WTC11 (cell line): ENCODE results near the gene MTA2. TPM values are rescaled to one million over a fixed set of nuclear protein-coding genes. Genes with fewer than 3 reads are reported as not detected.

Source experiments
- ATAC-seq: fragments of 200-7000 bp; cut with Tn5 transposase; 2 replicates; pipeline ENCODE4 v1.10.0; 2021; ENCODE audit warnings: mild to moderate bottlenecking, moderate library complexity
- CTCF ChIA-PET: fragments of 300-600 bp; sonication (Branson Sonifier 250); formaldehyde crosslinking; loops from one replicate; lab custom pipeline; 2021; ENCODE audit warnings: antibody characterized with exemption; lab: Charles Lee
- POLR2A ChIA-PET: fragments of 350-600 bp; sonication (Branson Sonifier 250); formaldehyde crosslinking; loops from one replicate; lab custom pipeline; 2021; ENCODE audit warnings: antibody characterized with exemption; lab: Charles Lee
- DNase-seq: peaks from one replicate; pipeline ENCODE4 v3.0.0; 2021; ENCODE audit warnings: low spot score
- H3K27ac Mint-ChIP-seq: 2 replicates; pipeline ENCODE4 v1.8.0; 2021; ENCODE audit warnings: mixed read lengths
- H3K27me3 Mint-ChIP-seq: 2 replicates; pipeline ENCODE4 v1.8.0; 2021; ENCODE audit warnings: low read depth, mild to moderate bottlenecking, moderate library complexity, mixed read lengths
- H3K36me3 Mint-ChIP-seq: 2 replicates; pipeline ENCODE4 v1.8.0; 2021; ENCODE audit warnings: mixed read lengths
- H3K4me1 Mint-ChIP-seq: 2 replicates; pipeline ENCODE4 v1.8.0; 2022; ENCODE audit warnings: mixed read lengths
- H3K4me3 Mint-ChIP-seq: 2 replicates; pipeline ENCODE4 v1.8.0; 2021; ENCODE audit warnings: mild to moderate bottlenecking, moderate library complexity, mixed read lengths
- H3K9me3 Mint-ChIP-seq: 2 replicates; pipeline ENCODE4 v1.8.0; 2021; ENCODE audit warnings: mixed read lengths
- ATF1 ChIP-seq: sonication (generic); formaldehyde crosslinking; IDR thresholded peaks from 2 replicates; pipeline ENCODE4 v1.8.1; 2023; ENCODE audit warnings: mild to moderate bottlenecking, moderate library complexity, missing genetic modification reagents
- ATF2 ChIP-seq: sonication (generic); formaldehyde crosslinking; IDR thresholded peaks from 2 replicates; pipeline ENCODE4 v1.8.1; 2022; ENCODE audit warnings: low read depth, missing genetic modification reagents, borderline replicate concordance
- ATF3 ChIP-seq: sonication (generic); formaldehyde crosslinking; conservative IDR thresholded peaks from 2 replicates; pipeline ENCODE4 v1.8.1; 2022; ENCODE audit warnings: mild to moderate bottlenecking, missing genetic modification reagents
- FOXP4 ChIP-seq: sonication (generic); formaldehyde crosslinking; IDR thresholded peaks from 2 replicates; pipeline ENCODE4 v1.8.0; 2022; ENCODE audit warnings: mild to moderate bottlenecking, missing genetic modification reagents
- KAT7 ChIP-seq: sonication (generic); formaldehyde crosslinking; IDR thresholded peaks from 2 replicates; pipeline ENCODE4 v1.8.1; 2023; ENCODE audit warnings: missing genetic modification reagents, mild to moderate bottlenecking, borderline replicate concordance
- MLX ChIP-seq: sonication (generic); formaldehyde crosslinking; IDR thresholded peaks from 2 replicates; pipeline ENCODE4 v1.8.1; 2023; ENCODE audit warnings: mild to moderate bottlenecking, missing genetic modification reagents, moderate library complexity
- SP1 ChIP-seq: sonication (generic); formaldehyde crosslinking; conservative IDR thresholded peaks from 2 replicates; pipeline ENCODE4 v1.8.1; 2022; ENCODE audit warnings: missing genetic modification reagents
- STAT6 ChIP-seq: sonication (generic); formaldehyde crosslinking; conservative IDR thresholded peaks from 2 replicates; pipeline ENCODE4 v1.8.1; 2023; ENCODE audit warnings: mild to moderate bottlenecking, low read depth, missing genetic modification reagents, moderate library complexity
- ZNF532 ChIP-seq: fragments of 250-450 bp; sonication (Bioruptor Pico); IDR thresholded peaks from 2 replicates; pipeline ENCODE4 v1.9.0; 2021; ENCODE audit warnings: mild to moderate bottlenecking, borderline replicate concordance
- ZSCAN18 ChIP-seq: fragments of 250-450 bp; sonication (Bioruptor Pico); IDR thresholded peaks from 2 replicates; pipeline ENCODE4 v2.1.2; 2022; ENCODE audit warnings: mild to moderate bottlenecking, moderate library complexity
- total RNA-seq: library from RNA; stranded (reverse); gene quantifications from 3 replicates; pipeline ENCODE4 v1.2.3, GENCODE V29; 2021

The MTA2 gene
- total RNA-seq, 1 experiment from 2014 or later: 115 TPM

GRCh38 chr11:62632492-62632891, 30.8 kb upstream of the MTA2 start (continued):
- no peak for TF ChIP-seq ATF2

GRCh38 chr11:62627713-62628112, 26.0 kb upstream of the MTA2 start:
- no peaks in the 10 kb centered on the region for H3K9me3 Mint-ChIP-seq
- ATAC-seq: peak; percentile 36; the same call in 1 of the 2 replicates

GRCh38 chr11:62622476-62623089, 20.9 kb upstream of the MTA2 start:
- ATAC-seq: no peak
- ChIA-PET POLR2A (interaction anchor here (0.7 to 3.0 kb wide), 17 partner anchors 9 to 239 kb away, joined by 3 to 37 read pairs (median 7); partner anchors contain the start of genes BSCL2, C11orf98, CSKMT and EEF1G), CTCF (interaction anchor here (0.9 to 4.5 kb wide), 10 partner anchors 11 to 198 kb away, joined by 3 to 51 read pairs (median 6); partner anchors contain the start of genes EEF1G, EML3, ROM1 and TUT1)

More at GRCh38 chr11:62627713-62628112, 26.0 kb upstream of the MTA2 start:
- H3K27ac Mint-ChIP-seq: no peak overlapping the region
- H3K4me1 Mint-ChIP-seq: no peaks in the 10 kb centered on the region
- no peak for DNase-seq
- POLR2A ChIA-PET: no interaction called here
- no peak for TF ChIP-seq SP1 (CRISPR knock-in tag)
- no peak for TF ChIP-seq MLX
- no peak for TF ChIP-seq FOXP4
- TF ChIP-seq ZSCAN18 (CRISPR knock-in tag): no peak
- no peak for TF ChIP-seq KAT7 (CRISPR knock-in tag)
- TF ChIP-seq, all 79 proteins: peak for 0
- Mint-ChIP-seq H3K27me3 (no peaks in the 10 kb centered on the region), H3K4me3 (no peak overlapping the region), H3K36me3 (peaks cover 72% of the 10 kb centered on the region)
- CTCF ChIA-PET: no interaction called here

More at GRCh38 chr11:62622476-62623089, 20.9 kb upstream of the MTA2 start:
- DNase-seq: no peak
- H3K36me3 Mint-ChIP-seq: peaks cover 27% of the 10 kb centered on the region
- peak overlapping the region; percentile 91 for H3K27ac Mint-ChIP-seq
- TF ChIP-seq ATF3 (CRISPR knock-in tag): no peak
- no peak for TF ChIP-seq ZNF532 (CRISPR knock-in tag)
- no peak for TF ChIP-seq STAT6 (CRISPR knock-in tag)
- TF ChIP-seq ATF1: 0 out of 2 replicates have a peak, but pooled peaks have one; percentile 5
- H3K9me3 Mint-ChIP-seq: no peaks in the 10 kb centered on the region
- peak overlapping the region; percentile 97 for H3K4me3 Mint-ChIP-seq
- no peaks in the 10 kb centered on the region for H3K27me3 Mint-ChIP-seq
- peaks cover 16% of the 10 kb centered on the region for H3K4me1 Mint-ChIP-seq
